Keratinocyte (primary cell): ENCODE measurements around the gene RFXANK. TPM values are rescaled to one million over a fixed set of nuclear protein-coding genes. Genes with fewer than 3 reads are reported as not detected.

ENCODE experiments used
- DNase-seq: peaks from one replicate; pipeline ENCODE4 v3.0.0-alpha.2; 2011; ENCODE audit warnings: low read depth, missing footprints, low spot score
- FAIRE-seq: peaks from 2 replicates; lab custom pipeline; 2011; peaks lifted over from hg19 to GRCh38; lab: Jason Lieb, UNC
- H2AFZ ChIP-seq: 2 replicates; pipeline ENCODE4 v1.6.0; 2012; ENCODE audit warnings: low read length, control low read depth, inconsistent platforms; ENCODE audit not compliant: control insufficient read depth
- H3K27ac ChIP-seq: 2 replicates; pipeline ENCODE4 v1.5.1; 2011; ENCODE audit warnings: low read length; ENCODE audit not compliant: control insufficient read depth, insufficient read depth
- H3K27me3 ChIP-seq: 3 replicates; pipeline ENCODE4 v1.6.0; 2011; ENCODE audit warnings: low read length; ENCODE audit not compliant: control insufficient read depth, insufficient read depth; ENCODE audit errors: extremely low read depth
- H3K36me3 ChIP-seq, 2 experiments: 2 replicates in 1 of 2; 3 replicates in 1 of 2; pipeline ENCODE4 v1.5.1; 2011; ENCODE audit warnings: low read length in 2 of 2, mild to moderate bottlenecking in 1 of 2; ENCODE audit not compliant: control insufficient read depth in 2 of 2, insufficient read depth in 2 of 2; ENCODE audit errors: extremely low read depth in 1 of 2
- H3K4me1 ChIP-seq: 3 replicates; pipeline ENCODE4 v1.5.1; 2011; ENCODE audit warnings: low read length; ENCODE audit not compliant: control insufficient read depth, insufficient read depth; ENCODE audit errors: extremely low read depth
- H3K4me2 ChIP-seq: 3 replicates; pipeline ENCODE4 v1.6.0; 2011; ENCODE audit warnings: low read depth, low read length; ENCODE audit not compliant: control insufficient read depth, insufficient read depth; ENCODE audit errors: extremely low read depth
- H3K4me3 ChIP-seq, 3 experiments: fragments of 200-600 bp in 1 of 3; sonication (generic) in 1 of 3; 2 replicates in 2 of 3; 3 replicates in 1 of 3; pipeline ENCODE4 v1.5.1; 2011 to 2016; ENCODE audit warnings: low read length in 3 of 3, mild to moderate bottlenecking in 3 of 3, control low read depth in 2 of 3, inconsistent platforms in 1 of 3, low read depth in 1 of 3, mixed read lengths in 1 of 3, mixed run types in 1 of 3, moderate library complexity in 1 of 3; ENCODE audit not compliant: control insufficient read depth in 2 of 3, insufficient read depth in 2 of 3; ENCODE audit errors: extremely low read depth in 1 of 3
- H3K79me2 ChIP-seq: 2 replicates; pipeline ENCODE4 v1.6.0; 2012; ENCODE audit warnings: low read length; ENCODE audit not compliant: control insufficient read depth, insufficient read depth
- H3K9ac ChIP-seq: 3 replicates; pipeline ENCODE4 v1.6.0; 2011; ENCODE audit warnings: low read length; ENCODE audit not compliant: control insufficient read depth, insufficient read depth; ENCODE audit errors: extremely low read depth
- H3K9me1 ChIP-seq: 3 replicates; pipeline ENCODE4 v1.6.0; 2011; ENCODE audit warnings: low read length; ENCODE audit not compliant: control insufficient read depth, insufficient read depth; ENCODE audit errors: extremely low read depth
- H3K9me3 ChIP-seq: 2 replicates; pipeline ENCODE4 v1.5.1; 2012; ENCODE audit warnings: low read depth, low read length; ENCODE audit not compliant: control insufficient read depth
- H4K20me1 ChIP-seq: 3 replicates; pipeline ENCODE4 v1.6.0; 2011; ENCODE audit warnings: low read length; ENCODE audit not compliant: control insufficient read depth, insufficient read depth; ENCODE audit errors: extremely low read depth
- CTCF ChIP-seq, 3 experiments: IDR thresholded peaks in 1 of 3; conservative IDR thresholded peaks in 1 of 3; optimal IDR thresholded peaks in 1 of 3; 2 replicates in 2 of 3; 3 replicates in 1 of 3; pipeline versions ENCODE3 to v1.5.1; 2011; ENCODE audit warnings: low read length in 3 of 3, mild to moderate bottlenecking in 3 of 3, moderate library complexity in 2 of 3, control low read depth in 1 of 3, inconsistent platforms in 1 of 3; ENCODE audit not compliant: insufficient read depth in 2 of 3; ENCODE audit errors: extremely low read depth in 1 of 3
- EZH2 ChIP-seq: IDR thresholded peaks from one replicate; pipeline ENCODE4 v1.6.1; 2012; ENCODE audit warnings: inconsistent platforms, mild to moderate bottlenecking, low read length, moderate library complexity
- dilution Hi-C: fragments of 300-500 bp; cut with MboI; formaldehyde crosslinking; loops from one replicate; pipeline ENCODE4 v1.7.0; 2020; ENCODE audit warnings: low sequenced_read_pairs; ENCODE audit not compliant: extremely low pct_ligation_motif_present
- polyA plus RNA-seq, 5 experiments: library from polyadenylated mRNA; depleted of rRNA in 3 of 5; stranded (reverse) in 3 of 5; stranded (forward) in 1 of 5; unstranded in 1 of 5; fragments of >200 nt; gene quantifications; 1 replicate in 1 of 5; 2 replicates in 3 of 5; 3 replicates in 1 of 5; pipeline versions ENCODE4 v1.2.1 to v1.2.3, GENCODE V29; 2011 to 2012; ENCODE audit warnings: missing spikeins in 2 of 5, low read depth in 1 of 5, low replicate concordance in 1 of 5

Gene RFXANK
- polyA plus RNA-seq, 1 donor (not counting 4 experiments of a cell fraction or from before 2014, with no cell fraction given) = 49.0 TPM

- TF ChIP-seq CTCF (optimal IDR thresholded peaks at IDR 0.05 in 1 of 3, IDR thresholded peaks at IDR 0.05 in 1 of 3, conservative IDR thresholded peaks at IDR 0.05 in 1 of 3; ENCODE audit: extremely low read depth in 1 of 3, insufficient read depth in 2 of 3, low read length in 3 of 3) (no peak), EZH2 (no peak)
- FAIRE-seq = no peak
- H3K27me3 ChIP-seq = no peaks in the 10 kb centered on the region
- H3K9me3 ChIP-seq = no peaks in the 10 kb centered on the region
- no peak overlapping the region for H2AFZ ChIP-seq
- H3K79me2 ChIP-seq = no peaks in the 10 kb centered on the region
- no peaks in the 10 kb centered on the region for H4K20me1 ChIP-seq
- no peak overlapping the region for H3K27ac ChIP-seq
- no peak for DNase-seq
- dilution Hi-C loops = no loop called here
- H3K4me2 ChIP-seq = no peak overlapping the region
- H3K9me1 ChIP-seq = no peaks in the 10 kb centered on the region
- H3K4me1 ChIP-seq = no peaks in the 10 kb centered on the region
- H3K4me3 ChIP-seq = no peak overlapping the region
- H3K36me3 ChIP-seq = no peaks in the 10 kb centered on the region
- H3K9ac ChIP-seq = no peak overlapping the region
These were observed 36.4 kb upstream of the RFXANK start for GRCh38 chr19:19155495-19156219.

- FAIRE-seq = no peak
- H3K79me2 ChIP-seq = no peaks in the 10 kb centered on the region
- H3K36me3 ChIP-seq = no peaks in the 10 kb centered on the region
- H3K9ac ChIP-seq = no peak overlapping the region
- no peaks in the 10 kb centered on the region for H3K4me1 ChIP-seq
- DNase-seq = no peak
- no peak overlapping the region for H3K27ac ChIP-seq
- H4K20me1 ChIP-seq = no peaks in the 10 kb centered on the region
- TF ChIP-seq EZH2 (no peak), CTCF (optimal IDR thresholded peaks at IDR 0.05 in 1 of 3, IDR thresholded peaks at IDR 0.05 in 1 of 3, conservative IDR thresholded peaks at IDR 0.05 in 1 of 3; ENCODE audit: extremely low read depth in 1 of 3, insufficient read depth in 2 of 3, low read length in 3 of 3) (no peak)
- dilution Hi-C loops = no loop called here
- no peaks in the 10 kb centered on the region for H3K9me1 ChIP-seq
- H3K27me3 ChIP-seq = no peaks in the 10 kb centered on the region
- no peak overlapping the region for H2AFZ ChIP-seq
- no peak overlapping the region for H3K4me3 ChIP-seq
- no peak overlapping the region for H3K4me2 ChIP-seq
- H3K9me3 ChIP-seq = no peaks in the 10 kb centered on the region
These were observed 34.2 kb upstream of the RFXANK start for GRCh38 chr19:19157808-19158207.
